K562 (cell line): ENCODE measurements around the gene ZBTB18. TPM values are rescaled to one million over a fixed set of nuclear protein-coding genes. Genes with fewer than 3 reads are reported as not detected.
A peak's percentile ranks its signal among the peaks of the same experiment; 100 is the strongest.

Experiments used
- CXXC5 ChIP-seq: fragments of 250-450 bp; sonication (Bioruptor Pico); IDR thresholded peaks from 2 replicates; pipeline ENCODE4 v1.8.0; 2022; ENCODE audit warnings: inconsistent platforms, mild to moderate bottlenecking, moderate library complexity
- DACH1 ChIP-seq: fragments of 450-650 bp; IDR thresholded peaks from 2 replicates; pipeline ENCODE4 v1.6.1; 2018; ENCODE audit not compliant: partially characterized antibody
- DPF2 ChIP-seq: fragments of 450-650 bp; IDR thresholded peaks from 2 replicates; pipeline ENCODE4 v1.6.1; 2016
- EP400 ChIP-seq: fragments of 450-650 bp; IDR thresholded peaks from 2 replicates; pipeline ENCODE4 v1.6.1; 2017; ENCODE audit warnings: antibody characterized with exemption, mild to moderate bottlenecking, moderate library complexity
- GABPB1 ChIP-seq: sonication (generic); formaldehyde crosslinking; IDR thresholded peaks from 2 replicates; pipeline ENCODE4 v1.8.0; 2022; ENCODE audit warnings: mild to moderate bottlenecking, missing genetic modification reagents
- HEY1 ChIP-seq: fragments of 250-450 bp; sonication (Bioruptor Pico); IDR thresholded peaks from 2 replicates; pipeline ENCODE4 v1.5.0; 2020; ENCODE audit warnings: mild to moderate bottlenecking, moderate library complexity, borderline replicate concordance
- MIER1 ChIP-seq: fragments of 450-650 bp; IDR thresholded peaks from 2 replicates; pipeline ENCODE4 v1.6.1; 2016; ENCODE audit warnings: antibody characterized with exemption, mild to moderate bottlenecking, low read depth
- NFE2 ChIP-seq: IDR thresholded peaks from 2 replicates; pipeline ENCODE4 v1.6.1; 2014; ENCODE audit warnings: antibody characterized with exemption, low read depth
- NR1H2 ChIP-seq: sonication (generic); formaldehyde crosslinking; IDR thresholded peaks from 2 replicates; pipeline ENCODE4 v1.4.0; 2020; ENCODE audit warnings: mild to moderate bottlenecking, missing genetic modification reagents
- NR4A1 ChIP-seq, 2 experiments: fragments of 250-450 bp in 1 of 2; fragments of 450-650 bp in 1 of 2; sonication (Bioruptor Pico) in 1 of 2; IDR thresholded peaks; 2 replicates each; pipeline versions ENCODE4 v1.4.0 to v1.6.1; 2016 to 2020; ENCODE audit warnings: mild to moderate bottlenecking in 2 of 2, missing compliant biosample characterization in 1 of 2, missing genetic modification characterization in 1 of 2, moderate library complexity in 1 of 2
- PHF8 ChIP-seq: fragments of 200-600 bp; sonication (generic); IDR thresholded peaks from 2 replicates; pipeline ENCODE4 v1.6.1; 2012; ENCODE audit warnings: mixed run types, mild to moderate bottlenecking, inconsistent platforms, low read length, moderate library complexity, borderline replicate concordance
- SP1 ChIP-seq: sonication (generic); formaldehyde crosslinking; IDR thresholded peaks from 2 replicates; pipeline ENCODE4 v1.8.1; 2022; ENCODE audit warnings: mild to moderate bottlenecking, missing genetic modification reagents
- SRF ChIP-seq, 2 experiments: fragments of 250-450, 450-650 bp in 1 of 2; sonication (Bioruptor Pico) in 1 of 2; sonication (generic) in 1 of 2; formaldehyde crosslinking; IDR thresholded peaks; 2 replicates each; pipeline versions ENCODE4 v1.5.0 to v1.5.1; 2020 to 2022; ENCODE audit warnings: mild to moderate bottlenecking in 1 of 2, missing genetic modification reagents in 1 of 2
- SRSF9 ChIP-seq: fragments of 200-400 bp; formaldehyde crosslinking; IDR thresholded peaks from 2 replicates; pipeline ENCODE4 v1.6.1; 2017; ENCODE audit warnings: low read depth, low read length, borderline replicate concordance
- STAT5B ChIP-seq: fragments of 250-450 bp; sonication (Bioruptor Pico); IDR thresholded peaks from 2 replicates; pipeline ENCODE4 v1.8.0; 2021; ENCODE audit warnings: mild to moderate bottlenecking, inconsistent platforms
- TAF1 ChIP-seq: IDR thresholded peaks from 2 replicates; pipeline ENCODE4 v1.6.1; 2011; ENCODE audit warnings: mild to moderate bottlenecking, low read length, moderate library complexity; ENCODE audit not compliant: insufficient read depth, control insufficient read depth, severe bottlenecking; ENCODE audit errors: extremely low read depth
- TAF7 ChIP-seq: fragments of 450-650 bp; IDR thresholded peaks from 2 replicates; pipeline ENCODE4 v1.6.1; 2016; ENCODE audit warnings: missing genetic modification characterization, missing compliant biosample characterization
- XRCC3 ChIP-seq: fragments of 450-650 bp; IDR thresholded peaks from 2 replicates; pipeline ENCODE4 v1.6.1; 2017; ENCODE audit warnings: mild to moderate bottlenecking, moderate library complexity
- ZBTB1 ChIP-seq: sonication (generic); formaldehyde crosslinking; IDR thresholded peaks from 2 replicates; pipeline ENCODE4 v1.8.1; 2023; ENCODE audit warnings: missing genetic modification reagents, low read depth, mild to moderate bottlenecking, borderline replicate concordance
- ZBTB17 ChIP-seq: fragments of 450-650 bp; formaldehyde crosslinking; IDR thresholded peaks from 2 replicates; pipeline ENCODE4 v1.4.0; 2020; ENCODE audit warnings: mild to moderate bottlenecking
- ZKSCAN1 ChIP-seq: fragments of 150-350 bp; IDR thresholded peaks from 2 replicates; pipeline ENCODE4 v1.6.1; 2016; ENCODE audit warnings: low read depth, low read length
- ZNF165 ChIP-seq: fragments of 250-450 bp; sonication (Bioruptor Pico); IDR thresholded peaks from 2 replicates; pipeline ENCODE4 v1.4.0; 2020; ENCODE audit warnings: borderline replicate concordance
- ZNF175 ChIP-seq: fragments of 200-800 bp; sonication (Bioruptor generic); IDR thresholded peaks from 2 replicates; pipeline ENCODE4 v1.6.1; 2016; ENCODE audit warnings: low read depth, mild to moderate bottlenecking, missing genetic modification characterization, missing compliant biosample characterization
- ZNF274 ChIP-seq: IDR thresholded peaks from 2 replicates; pipeline ENCODE4 v1.6.1; 2011; ENCODE audit warnings: low read depth, mild to moderate bottlenecking, low read length, moderate library complexity, borderline replicate concordance
- ZNF277 ChIP-seq: fragments of 250-450 bp; sonication (Bioruptor Pico); IDR thresholded peaks from 2 replicates; pipeline ENCODE4 v1.8.0; 2022; ENCODE audit warnings: inconsistent platforms, mild to moderate bottlenecking, moderate library complexity, borderline replicate concordance
- ZNF780A ChIP-seq: fragments of 250-450 bp; sonication (Bioruptor Pico); IDR thresholded peaks from 2 replicates; pipeline ENCODE4 v1.5.0; 2021; ENCODE audit warnings: mild to moderate bottlenecking
- polyA plus RNA-seq, 8 experiments: library from polyadenylated mRNA; depleted of rRNA in 4 of 8; stranded (reverse) in 5 of 8; unstranded in 3 of 8; fragments of >200 nt; fragmentation: Nextera tagmentation in 2 of 8; fragmentation: Illumina TruSeq in 1 of 8; extraction: Ambion mirVana in 2 of 8; extraction: Trizol in 1 of 8; gene quantifications; 2 replicates each; pipeline versions ENCODE4 v1.2.1 to v1.2.3, GENCODE V29; 2011 to 2014; ENCODE audit warnings: inconsistent platforms in 1 of 8, missing spikeins in 1 of 8
- total RNA-seq, 7 experiments: library from RNA; depleted of rRNA in 6 of 7; stranded (reverse); fragments of >200 nt in 6 of 7; fragmentation: Illumina TruSeq in 2 of 7; extraction: Trizol in 2 of 7; gene quantifications; 2 replicates each; pipeline versions ENCODE4 v1.2.1 to v1.2.3, GENCODE V29; 2011 to 2021; ENCODE audit warnings: low replicate concordance in 1 of 7
- TF ChIP-seq, protein P1 (sequence below): sonication (generic); formaldehyde crosslinking; IDR thresholded peaks from 2 replicates; pipeline ENCODE4 v1.8.1; 2023; ENCODE audit warnings: mild to moderate bottlenecking, missing genetic modification reagents

ZBTB18 gene
- total and polyA plus RNA-seq, 9 of the 15 experiments (the other 6 are each of a cell fraction or from before 2014, with no cell fraction given) = 0.13 to 2.6 (median 1.6) TPM

GRCh38 chr1:244047621-244048255, 3.3 kb upstream of the ZBTB18 start (continued):
- TF ChIP-seq, protein P1, sequence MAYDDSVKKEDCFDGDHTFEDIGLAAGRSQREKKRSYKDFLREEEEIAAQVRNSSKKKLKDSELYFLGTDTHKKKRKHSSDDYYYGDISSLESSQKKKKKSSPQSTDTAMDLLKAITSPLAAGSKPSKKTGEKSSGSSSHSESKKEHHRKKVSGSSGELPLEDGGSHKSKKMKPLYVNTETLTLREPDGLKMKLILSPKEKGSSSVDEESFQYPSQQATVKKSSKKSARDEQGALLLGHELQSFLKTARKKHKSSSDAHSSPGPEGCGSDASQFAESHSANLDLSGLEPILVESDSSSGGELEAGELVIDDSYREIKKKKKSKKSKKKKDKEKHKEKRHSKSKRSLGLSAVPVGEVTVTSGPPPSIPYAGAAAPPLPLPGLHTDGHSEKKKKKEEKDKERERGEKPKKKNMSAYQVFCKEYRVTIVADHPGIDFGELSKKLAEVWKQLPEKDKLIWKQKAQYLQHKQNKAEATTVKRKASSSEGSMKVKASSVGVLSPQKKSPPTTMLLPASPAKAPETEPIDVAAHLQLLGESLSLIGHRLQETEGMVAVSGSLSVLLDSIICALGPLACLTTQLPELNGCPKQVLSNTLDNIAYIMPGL (CRISPR knock-in tag) = no peak
- TF ChIP-seq SRF (CRISPR knock-in tag; IDR thresholded peaks at IDR 0.05) (peak in 1 of 2 experiments; percentile 33; a peak in 1 of 4 replicates), DACH1 (peak; percentile 23), SP1 (CRISPR knock-in tag) (peak; percentile 71; the same call in 1 of the 2 replicates), ZBTB1 (CRISPR knock-in tag) (peak; percentile 74; the same call in 1 of the 2 replicates), XRCC3 (no peak), ZNF780A (CRISPR knock-in tag) (no peak), ZBTB17 (CRISPR knock-in tag) (0 out of 2 replicates have a peak, but pooled peaks have one; percentile 53), NR4A1 (CRISPR knock-in tag; IDR thresholded peaks at IDR 0.05) (0 out of 2 replicates have a peak, but pooled peaks have one; percentile 24), NR4A1 (tag; IDR thresholded peaks at IDR 0.05) (peak; percentile 71; the same call in 1 of the 2 replicates), ZNF277 (CRISPR knock-in tag) (no peak), ZKSCAN1 (peak; percentile 46; the same call in 1 of the 2 replicates), HEY1 (CRISPR knock-in tag) (peak; percentile 53; the same call in 1 of the 2 replicates), CXXC5 (CRISPR knock-in tag) (peak; percentile 94), GABPB1 (CRISPR knock-in tag) (peak; percentile 71), NFE2 (0 out of 2 replicates have a peak, but pooled peaks have one; percentile 1), DPF2 (peak; percentile 21; the same call in 1 of the 2 replicates), ZNF175 (CRISPR knock-in tag) (no peak), EP400 (peak; percentile 50), MIER1 (no peak), SRSF9 (no peak), ZNF274 (no peak), NR1H2 (CRISPR knock-in tag) (no peak), TAF7 (tag) (peak; percentile 66), ZNF165 (CRISPR knock-in tag) (0 out of 2 replicates have a peak, but pooled peaks have one; percentile 74), STAT5B (CRISPR knock-in tag) (no peak), PHF8 (peak; percentile 93), TAF1 (peak; percentile 61)
